ENCODE data around the gene CCNK.

CCNK gene

GRCh38 chr14:99513946-99514551 is 32.8 kb downstream of the CCNK start:
- Histone ChIP-seq H3K9ac (no peak overlapping the region), H3K4me1 (peaks cover 3% of the 10 kb centered on the region), H2AFZ (no peak overlapping the region), H3K36me3 (ENCODE audit: control insufficient read depth, insufficient read depth, low read length) (no peaks in the 10 kb centered on the region), H3K27ac (no peak overlapping the region), H3K79me2 (peaks cover 8% of the 10 kb centered on the region), H3K9me3 (ENCODE audit: control insufficient read depth, low read length) (no peaks in the 10 kb centered on the region), H3K27me3 (ENCODE audit: control insufficient read depth, insufficient read depth, low read length) (no peaks in the 10 kb centered on the region), H3K4me2 (ENCODE audit: low read length) (no peak overlapping the region), H3K4me3 (ENCODE audit: low read depth, low read length) (no peak overlapping the region)
- TF ChIP-seq CTCF (IDR thresholded peaks at IDR 0.05): no peak

- Histone ChIP-seq H3K9me3 (ENCODE audit: control insufficient read depth, low read length) (no peaks in the 10 kb centered on the region), H3K79me2 (peaks cover 11% of the 10 kb centered on the region), H3K4me1 (peaks cover 3% of the 10 kb centered on the region), H3K4me2 (ENCODE audit: low read length) (no peak overlapping the region), H3K27ac (no peak overlapping the region), H2AFZ (no peak overlapping the region), H3K36me3 (ENCODE audit: control insufficient read depth, insufficient read depth, low read length) (no peaks in the 10 kb centered on the region), H3K4me3 (ENCODE audit: low read depth, low read length) (no peak overlapping the region), H3K27me3 (ENCODE audit: control insufficient read depth, insufficient read depth, low read length) (no peaks in the 10 kb centered on the region), H3K9ac (no peak overlapping the region)
- no peak for TF ChIP-seq CTCF (IDR thresholded peaks at IDR 0.05)
Observed at GRCh38 chr14:99514552-99515300, 33.5 kb downstream of the CCNK start.

GRCh38 chr14:99515301-99516155 is 34.3 kb downstream of the CCNK start:
- H2AFZ ChIP-seq: no peak overlapping the region
- H3K4me3 ChIP-seq (ENCODE audit: low read depth, low read length): no peak overlapping the region
- peaks cover 3% of the 10 kb centered on the region for H3K4me1 ChIP-seq
- no peaks in the 10 kb centered on the region for H3K9me3 ChIP-seq (ENCODE audit: control insufficient read depth, low read length)
- TF ChIP-seq CTCF (IDR thresholded peaks at IDR 0.05): no peak
- no peak overlapping the region for H3K27ac ChIP-seq
- no peak overlapping the region for H3K4me2 ChIP-seq (ENCODE audit: low read length)
- H3K79me2 ChIP-seq: peaks cover 12% of the 10 kb centered on the region
- no peaks in the 10 kb centered on the region for H3K27me3 ChIP-seq (ENCODE audit: control insufficient read depth, insufficient read depth, low read length)
- no peak overlapping the region for H3K9ac ChIP-seq
- no peaks in the 10 kb centered on the region for H3K36me3 ChIP-seq (ENCODE audit: control insufficient read depth, insufficient read depth, low read length)

- Histone ChIP-seq H3K4me1 (peaks cover 3% of the 10 kb centered on the region), H3K27ac (no peak overlapping the region), H3K9ac (no peak overlapping the region), H3K4me3 (ENCODE audit: low read depth, low read length) (no peak overlapping the region), H3K4me2 (ENCODE audit: low read length) (no peak overlapping the region), H3K27me3 (ENCODE audit: control insufficient read depth, insufficient read depth, low read length) (no peaks in the 10 kb centered on the region), H3K9me3 (ENCODE audit: control insufficient read depth, low read length) (no peaks in the 10 kb centered on the region), H3K36me3 (ENCODE audit: control insufficient read depth, insufficient read depth, low read length) (no peaks in the 10 kb centered on the region), H3K79me2 (peaks cover 12% of the 10 kb centered on the region), H2AFZ (no peak overlapping the region)
- TF ChIP-seq CTCF (IDR thresholded peaks at IDR 0.05): no peak
Observed at GRCh38 chr14:99516156-99516870, 35.1 kb downstream of the CCNK start.
